Bronchial epithelial cell (primary cell): Measurements from ENCODE around the gene FZD10. TPM values are rescaled to one million over a fixed set of nuclear protein-coding genes. Genes with fewer than 3 reads are reported as not detected.
A peak's percentile ranks its signal among the peaks of the same experiment; 100 is the strongest.

Experiments
- DNase-seq: peaks from one replicate; pipeline ENCODE4 v3.0.0-alpha.2; 2010; ENCODE audit warnings: low read depth
- FAIRE-seq: peaks from 2 replicates; lab custom pipeline; 2011; peaks lifted over from hg19 to GRCh38; lab: Jason Lieb, UNC
- H3K27me3 ChIP-seq: 2 replicates; pipeline ENCODE4 v1.5.1; 2011; ENCODE audit warnings: low read length; ENCODE audit not compliant: control insufficient read depth, insufficient read depth
- H3K36me3 ChIP-seq: 2 replicates; pipeline ENCODE4 v1.5.1; 2011; ENCODE audit warnings: low read length; ENCODE audit not compliant: control insufficient read depth, insufficient read depth
- H3K4me3 ChIP-seq: 2 replicates; pipeline ENCODE4 v1.5.1; 2011; ENCODE audit warnings: mild to moderate bottlenecking, low read depth, low read length, control low read depth
- total RNA-seq: library from RNA; depleted of rRNA; stranded (reverse); fragments of >200 nt; gene quantifications from 2 replicates; pipeline ENCODE4 v1.2.1, GENCODE V29; 2014
- TF ChIP-seq, protein P1 (sequence below): IDR thresholded peaks from 2 replicates; pipeline ENCODE4 v1.5.1; 2011; ENCODE audit warnings: mild to moderate bottlenecking, moderate library complexity, low read length, control low read depth, inconsistent platforms; ENCODE audit not compliant: insufficient read depth, severe bottlenecking

FZD10 gene
- total RNA-seq, 1 donor from 2014 or later: 0.26 TPM

DNA sequence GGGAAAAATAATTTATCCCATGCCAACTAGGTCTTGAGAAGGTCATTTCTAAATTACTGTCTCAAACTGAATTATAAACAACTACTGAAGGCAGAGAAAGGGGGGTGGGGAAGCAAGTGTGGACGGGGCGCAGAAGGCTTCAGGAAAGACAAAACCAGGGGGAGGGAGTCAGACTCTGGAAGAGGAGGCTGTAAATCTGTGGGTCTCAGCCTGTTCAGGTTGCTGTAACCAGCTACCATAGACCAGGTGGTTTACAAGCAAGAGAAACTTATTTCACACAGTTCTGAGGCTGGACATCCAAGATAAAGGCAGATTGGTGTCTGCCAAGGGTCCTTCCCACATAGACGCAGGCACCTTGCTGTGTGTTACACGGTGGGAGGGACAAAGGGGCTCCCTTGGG lies 39.9 kb upstream of the FZD10 start:
- TF ChIP-seq, protein P1, sequence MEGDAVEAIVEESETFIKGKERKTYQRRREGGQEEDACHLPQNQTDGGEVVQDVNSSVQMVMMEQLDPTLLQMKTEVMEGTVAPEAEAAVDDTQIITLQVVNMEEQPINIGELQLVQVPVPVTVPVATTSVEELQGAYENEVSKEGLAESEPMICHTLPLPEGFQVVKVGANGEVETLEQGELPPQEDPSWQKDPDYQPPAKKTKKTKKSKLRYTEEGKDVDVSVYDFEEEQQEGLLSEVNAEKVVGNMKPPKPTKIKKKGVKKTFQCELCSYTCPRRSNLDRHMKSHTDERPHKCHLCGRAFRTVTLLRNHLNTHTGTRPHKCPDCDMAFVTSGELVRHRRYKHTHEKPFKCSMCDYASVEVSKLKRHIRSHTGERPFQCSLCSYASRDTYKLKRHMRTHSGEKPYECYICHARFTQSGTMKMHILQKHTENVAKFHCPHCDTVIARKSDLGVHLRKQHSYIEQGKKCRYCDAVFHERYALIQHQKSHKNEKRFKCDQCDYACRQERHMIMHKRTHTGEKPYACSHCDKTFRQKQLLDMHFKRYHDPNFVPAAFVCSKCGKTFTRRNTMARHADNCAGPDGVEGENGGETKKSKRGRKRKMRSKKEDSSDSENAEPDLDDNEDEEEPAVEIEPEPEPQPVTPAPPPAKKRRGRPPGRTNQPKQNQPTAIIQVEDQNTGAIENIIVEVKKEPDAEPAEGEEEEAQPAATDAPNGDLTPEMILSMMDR: no peak
- Histone ChIP-seq H3K27me3 (no peaks in the 10 kb centered on the region), H3K4me3 (no peak overlapping the region), H3K36me3 (no peaks in the 10 kb centered on the region)
- no peak for FAIRE-seq
- DNase-seq: no peak

DNA sequence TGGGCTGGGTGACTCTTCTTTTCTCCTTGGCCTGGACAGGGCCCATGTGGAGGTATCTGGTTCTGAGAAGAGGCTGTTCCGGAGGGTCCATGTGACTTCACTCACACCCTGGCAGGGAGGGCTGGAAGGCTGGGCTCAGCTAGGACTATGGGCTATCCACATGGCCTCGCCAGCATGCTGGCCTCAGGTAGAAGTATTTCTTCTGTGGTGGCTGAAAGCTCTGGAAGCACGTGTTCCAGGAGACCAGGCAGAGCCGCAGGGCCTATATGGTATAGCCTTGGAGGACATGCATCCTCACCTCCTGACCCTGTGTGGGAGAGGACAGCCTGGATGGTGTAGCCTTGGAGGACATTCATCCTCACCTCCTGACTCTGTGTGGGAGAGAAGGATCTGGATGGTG lies 38.2 kb upstream of the FZD10 start:
- DNase-seq: no peak
- TF ChIP-seq, protein P1: no peak
- no peak overlapping the region for H3K4me3 ChIP-seq
- no peak for FAIRE-seq
- no peaks in the 10 kb centered on the region for H3K36me3 ChIP-seq
- H3K27me3 ChIP-seq: no peaks in the 10 kb centered on the region

DNA sequence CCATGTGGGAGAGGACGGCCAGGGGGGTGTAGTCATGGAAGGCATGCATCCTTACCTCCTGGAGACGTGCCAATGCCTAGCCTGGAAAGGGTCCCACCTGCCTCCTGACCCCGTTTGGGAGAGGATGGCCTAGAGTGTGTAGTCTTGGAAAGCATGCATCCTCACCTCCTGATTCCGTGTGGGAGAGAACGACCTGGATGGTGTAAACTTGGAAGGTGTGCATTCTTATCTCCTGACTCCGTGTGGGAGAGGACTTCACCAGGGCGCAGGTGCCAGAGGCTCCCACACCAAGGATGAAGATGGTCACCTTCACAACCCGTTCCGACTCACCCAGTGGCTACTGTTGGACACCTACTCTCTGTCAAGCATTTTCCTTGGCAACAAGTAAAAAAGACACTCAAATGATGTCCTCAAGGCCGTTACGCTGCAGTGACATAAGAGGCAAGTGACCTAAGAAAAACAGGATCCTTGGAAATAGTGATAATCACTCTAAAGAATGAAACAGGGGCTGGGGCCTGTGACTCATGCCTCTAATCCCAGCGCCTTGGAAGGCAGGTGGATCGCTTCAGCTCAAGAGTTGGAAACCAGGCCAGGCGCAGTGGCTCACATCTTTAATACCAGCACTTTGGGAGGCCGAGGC lies 37.5 kb upstream of the FZD10 start:
- FAIRE-seq: no peak
- TF ChIP-seq, protein P1: no peak
- H3K4me3 ChIP-seq: no peak overlapping the region
- H3K36me3 ChIP-seq: no peaks in the 10 kb centered on the region
- H3K27me3 ChIP-seq: no peaks in the 10 kb centered on the region
- no peak for DNase-seq

DNA sequence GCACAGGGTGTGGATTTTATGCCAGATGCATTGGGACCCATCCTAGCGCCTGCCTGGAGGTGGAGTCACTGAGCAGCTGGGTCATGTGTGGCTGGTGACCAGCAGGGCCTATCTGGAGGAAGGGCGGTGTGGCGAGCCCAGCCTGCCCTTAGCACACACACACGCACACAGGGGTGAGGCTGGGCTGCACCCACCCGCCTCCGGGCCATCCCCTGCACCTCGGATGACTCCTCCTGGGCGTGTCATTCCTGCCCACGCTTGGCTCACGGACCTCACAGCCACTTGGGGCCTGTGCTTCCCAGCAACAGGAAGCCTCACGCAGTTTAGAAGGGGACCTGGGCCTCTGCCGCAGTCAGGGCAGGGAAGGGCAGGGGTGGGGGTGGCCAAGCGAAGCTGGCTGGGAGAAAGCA lies 36.2 kb upstream of the FZD10 start:
- peak; percentile 78 for DNase-seq
- no peak overlapping the region for H3K4me3 ChIP-seq
- H3K36me3 ChIP-seq: no peaks in the 10 kb centered on the region
- no peak for FAIRE-seq
- no peaks in the 10 kb centered on the region for H3K27me3 ChIP-seq
- TF ChIP-seq, protein P1: peak; percentile 23

DNA sequence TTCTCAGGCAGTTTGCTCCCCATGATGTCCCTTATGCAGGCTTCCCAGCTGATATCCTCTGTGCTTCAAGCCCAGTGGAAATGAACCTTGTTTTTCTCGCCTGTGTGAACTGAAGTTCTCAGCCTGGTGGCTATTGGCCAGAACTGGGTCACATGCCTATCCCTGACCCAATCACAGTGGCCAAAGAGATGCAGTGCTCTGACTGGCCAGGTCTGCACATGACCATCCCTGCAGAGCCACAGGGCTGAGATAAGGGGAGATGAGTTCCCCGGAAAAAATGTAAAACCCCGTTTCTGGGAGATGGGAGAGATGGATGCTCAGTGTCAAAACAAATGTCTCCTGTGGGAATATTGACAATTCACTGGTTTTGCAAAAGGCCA lies 34.7 kb upstream of the FZD10 start:
- DNase-seq (no peak), FAIRE-seq (no peak)
- Histone ChIP-seq H3K27me3 (no peaks in the 10 kb centered on the region), H3K36me3 (no peaks in the 10 kb centered on the region), H3K4me3 (no peak overlapping the region)
- TF ChIP-seq, protein P1: no peak
